Heart left ventricle (tissue), 16 donors: ENCODE data around the gene KLHL13. TPM values are rescaled to one million over a fixed set of nuclear protein-coding genes. Genes with fewer than 3 reads are reported as not detected.

Source experiments
- ATAC-seq, 4 donors: fragments of 200-7000 bp; cut with Tn5 transposase; one replicate each; pipeline ENCODE4 v1.9.1; 2020 to 2022; ENCODE audit warnings: moderate library complexity in 4 of 4, mild to moderate bottlenecking in 3 of 4, moderate number of reproducible peaks in 1 of 4
- DNase-seq, 5 donors: peaks; one replicate each; pipeline ENCODE4 v3.0.0-alpha.2; 2020
- H3K27ac ChIP-seq, 12 donors: fragments of 200-600 bp; sonication (generic) in 4 of 12; one replicate each; pipeline versions ENCODE4 v1.5.0 to v1.8.0; 2016 to 2022; ENCODE audit warnings: mild to moderate bottlenecking in 2 of 12
- H3K27me3 ChIP-seq, 9 donors: fragments of 200-600 bp; sonication (generic) in 2 of 9; one replicate each; pipeline versions ENCODE4 v1.5.1 to v1.8.0; 2016 to 2022; ENCODE audit warnings: mild to moderate bottlenecking in 3 of 9
- H3K36me3 ChIP-seq, 9 donors: fragments of 200-600 bp; sonication (generic) in 2 of 9; one replicate each; pipeline versions ENCODE4 v1.5.0 to v1.8.0; 2018 to 2022; ENCODE audit warnings: mild to moderate bottlenecking in 2 of 9
- H3K4me1 ChIP-seq, 12 donors: fragments of 200-600 bp; sonication (generic) in 4 of 12; one replicate each; pipeline versions ENCODE4 v1.5.0 to v1.8.0; 2016 to 2022; ENCODE audit warnings: mild to moderate bottlenecking in 3 of 12
- H3K4me3 ChIP-seq, 12 donors: fragments of 200-600 bp; sonication (generic) in 4 of 12; one replicate each; pipeline versions ENCODE4 v1.5.0 to v1.8.0; 2017 to 2022; ENCODE audit warnings: mild to moderate bottlenecking in 9 of 12, moderate library complexity in 4 of 12
- H3K9me3 ChIP-seq, 12 donors: fragments of 200-600 bp; sonication (generic) in 4 of 12; one replicate each; pipeline versions ENCODE4 v1.5.0 to v1.8.0; 2016 to 2022; ENCODE audit warnings: mild to moderate bottlenecking in 1 of 12
- CTCF ChIP-seq, 12 donors: fragments of 200-600 bp; sonication (generic) in 4 of 12; IDR thresholded peaks; one replicate each; pipeline versions ENCODE4 v1.5.0 to v1.8.0; 2018 to 2022; ENCODE audit warnings: antibody characterized with exemption in 12 of 12, mild to moderate bottlenecking in 5 of 12
- POLR2A ChIP-seq, 2 donors: fragments of 450-650 bp; IDR thresholded peaks; one replicate each; pipeline ENCODE4 v1.6.1; 2017; ENCODE audit warnings: antibody characterized with exemption in 2 of 2, mild to moderate bottlenecking in 2 of 2, moderate library complexity in 2 of 2
- WGBS, 4 donors: extraction: QIAGEN DNeasy Blood & Tissue Kit in 2 of 4; methylation state at CpG; one replicate each; pipeline versions ENCODE4 v1.1.5 to v1.1.7; 2013 to 2018; 5-methylcytosine and 5-hydroxymethylcytosine counted together
- intact Hi-C, 10 donors: fragments of 100-400 bp; cut with DNase I; formaldehyde crosslinking; loops; one replicate each; pipeline versions ENCODE4 v1.11.1 to v1.14.2; 2022
- polyA plus RNA-seq, 2 donors: library from polyadenylated mRNA; stranded (reverse); fragments of 200-250 nt; gene quantifications; one replicate each; pipeline ENCODE4 v1.2.3, GENCODE V29; 2013
- total RNA-seq, 9 donors: library from RNA; depleted of rRNA in 2 of 9; stranded (reverse); fragments of >200 nt in 2 of 9; fragmentation: NEBNext Ultra II Directional in 3 of 9; extraction: Animal tissue kit (Norgen Biotek cat#: 25700) in 3 of 9; gene quantifications; one replicate each; pipeline versions ENCODE4 v1.1.0 to v1.2.4, GENCODE V29; 2016 to 2023
- donor health status: ischemic (EF 13 %, LVEDD 7.1; RV severe dilation, severe dysfunction).
- donor health status: healthy with polysubstance abuse.
- donor health status: DM: no; HTN: yes; CAD: no.
- donor health status: DM: no; HTN: no; CAD: no.
- donor health status: ischemic (EF 25% LVEDD 6.9; RV normal size, moderate dysfunction).
- donor health status: ischemic (EF 25% LVEDD 5.7; RV mildly dilated, moderate dysfunction).
- donor health status: healthy.
- donor health status: DM: yes; HTN: yes; CAD: no.
- donor health status: ischemic (EF 35%, LVEDD 5.7; RV mildly dilated, moderate dysfunction).
- donor health status: nonischemic (EF 11% LVEDD 7.7; RV severe dilation, severe dysfunction).
- donor health status: DM: yes; HTN: yes; CAD: no.
- donor health status: PGD.
- donor health status: ischemic (EF 29% LVEDD 5.4; RV normal size, mild dysfunction).
- donor health status: nonischemic (EF 23%, LVEDD 6.1; RV moderate dilation, normal function).

KLHL13 gene
- total and polyA plus RNA-seq, 11 donors, result 3.4 to 14.2 (median 7.7) TPM

GRCh38 chrX:117919755-117920154 is 196.9 kb downstream of the KLHL13 start:
- H3K27ac ChIP-seq, result no peak overlapping the region
- TF ChIP-seq POLR2A (IDR thresholded peaks at IDR 0.05) (no peak), CTCF (IDR thresholded peaks at IDR 0.05) (no peak)
- no peaks in the 10 kb centered on the region for H3K36me3 ChIP-seq
- no peaks in the 10 kb centered on the region for H3K27me3 ChIP-seq
- intact Hi-C loops, result no loop called here
- DNase-seq, result no peak
- WGBS, 4 donors, result 76 to 96% (median 89%) methylated on average over 1 of the region's 1 CpG
- no peak for ATAC-seq
- H3K9me3 ChIP-seq, result no peaks in the 10 kb centered on the region
- no peaks in the 10 kb centered on the region for H3K4me1 ChIP-seq
- H3K4me3 ChIP-seq, result no peak overlapping the region

GRCh38 chrX:117910216-117910615 is 206.4 kb downstream of the KLHL13 start:
- intact Hi-C loops, result no loop called here
- no peaks in the 10 kb centered on the region for H3K4me1 ChIP-seq
- 65 to 90% (median 82%) methylated on average over 1 of the region's 1 CpG for WGBS, 4 donors
- peaks cover 0 to 3% (median 0%) of the 10 kb centered on the region in 9 donors for H3K36me3 ChIP-seq
- TF ChIP-seq CTCF (IDR thresholded peaks at IDR 0.05) (no peak), POLR2A (IDR thresholded peaks at IDR 0.05) (no peak)
- no peak overlapping the region for H3K4me3 ChIP-seq
- ATAC-seq (no peak), DNase-seq (no peak)
- H3K27ac ChIP-seq, result no peak overlapping the region
- peaks cover 0 to 4% (median 0%) of the 10 kb centered on the region in 12 donors for H3K9me3 ChIP-seq
- H3K27me3 ChIP-seq, result no peaks in the 10 kb centered on the region

GRCh38 chrX:117898226-117898625 is 218.4 kb downstream of the KLHL13 start:
- no peak overlapping the region for H3K4me3 ChIP-seq
- no peaks in the 10 kb centered on the region for H3K27me3 ChIP-seq
- ATAC-seq, result no peak
- no peaks in the 10 kb centered on the region for H3K4me1 ChIP-seq
- H3K27ac ChIP-seq, result no peak overlapping the region
- 44 to 59% (median 56%) methylated on average over 1 of the region's 1 CpG for WGBS, 4 donors
- no peaks in the 10 kb centered on the region for H3K36me3 ChIP-seq
- intact Hi-C loops, result no loop called here
- TF ChIP-seq CTCF (IDR thresholded peaks at IDR 0.05) (no peak), POLR2A (IDR thresholded peaks at IDR 0.05) (no peak)
- no peak for DNase-seq
- H3K9me3 ChIP-seq, result no peaks in the 10 kb centered on the region

- no peak for ATAC-seq
- 34 to 65% (median 46%) methylated on average over 1 of the region's 1 CpG for WGBS, 4 donors
- Histone ChIP-seq H3K27me3 (no peaks in the 10 kb centered on the region), H3K9me3 (no peaks in the 10 kb centered on the region), H3K4me3 (no peak overlapping the region), H3K36me3 (no peaks in the 10 kb centered on the region), H3K4me1 (no peaks in the 10 kb centered on the region), H3K27ac (no peak overlapping the region)
- TF ChIP-seq POLR2A (IDR thresholded peaks at IDR 0.05) (no peak), CTCF (IDR thresholded peaks at IDR 0.05) (no peak)
- no peak for DNase-seq
- intact Hi-C loops, result no loop called here
These were observed 221.2 kb downstream of the KLHL13 start for GRCh38 chrX:117895418-117895817.
